ENCODE results near the gene PRICKLE2. TPM values are rescaled to one million over a fixed set of nuclear protein-coding genes. Genes with fewer than 3 reads are reported as not detected.

PRICKLE2 gene
- total and polyA plus RNA-seq, 4 donors, result 0.89 to 8.0 (median 3.2) TPM

GRCh38 chr3:64148955-64149653 lies 76.2 kb downstream of the PRICKLE2 start:
- Histone ChIP-seq H3K4me1 (ENCODE audit: control insufficient read depth in 4 of 4, insufficient read depth in 4 of 4, low read length in 3 of 4) (no peaks in the 10 kb centered on the region), H3K27me3 (ENCODE audit: control insufficient read depth in 4 of 4, insufficient read depth in 4 of 4, low read length in 3 of 4) (no peaks in the 10 kb centered on the region), H3K4me3 (ENCODE audit: low read depth in 1 of 3, low read length in 3 of 3) (no peak overlapping the region), H3K9ac (ENCODE audit: low read depth in 1 of 2, low read length in 2 of 2) (no peak overlapping the region), H3K36me3 (ENCODE audit: control insufficient read depth in 4 of 4, insufficient read depth in 3 of 4, low read depth in 1 of 4, low read length in 3 of 4) (no peaks in the 10 kb centered on the region), H3K27ac (ENCODE audit: low read depth in 1 of 2, low read length in 2 of 2) (no peak overlapping the region), H3K9me3 (ENCODE audit: control insufficient read depth in 4 of 4, low read length in 3 of 4) (no peaks in the 10 kb centered on the region)
- WGBS, result 88% methylated on average over 10 of the region's 10 CpGs
- DNase-seq (ENCODE audit: low spot score), result no peak
- TF ChIP-seq CTCF (IDR thresholded peaks at IDR 0.05; ENCODE audit: low read depth, low read length, missing input control) (no peak), TAF1 (conservative IDR thresholded peaks at IDR 0.05) (no peak), MAX (IDR thresholded peaks at IDR 0.05) (no peak), FOXA1 (IDR thresholded peaks at IDR 0.05) (no peak), ATF3 (IDR thresholded peaks at IDR 0.05) (no peak), HNF4A (conservative IDR thresholded peaks at IDR 0.05) (no peak), RAD21 (IDR thresholded peaks at IDR 0.05) (no peak), YY1 (IDR thresholded peaks at IDR 0.05) (no peak), ZBTB33 (IDR thresholded peaks at IDR 0.05) (no peak)

GRCh38 chr3:64147211-64147610 lies 78.1 kb downstream of the PRICKLE2 start:
- no peaks in the 10 kb centered on the region for H3K36me3 ChIP-seq (ENCODE audit: control insufficient read depth in 4 of 4, insufficient read depth in 3 of 4, low read depth in 1 of 4, low read length in 3 of 4)
- H3K4me3 ChIP-seq (ENCODE audit: low read depth in 1 of 3, low read length in 3 of 3), result no peak overlapping the region
- no peak for TF ChIP-seq YY1 (IDR thresholded peaks at IDR 0.05)
- TF ChIP-seq CTCF (IDR thresholded peaks at IDR 0.05; ENCODE audit: low read depth, low read length, missing input control), result no peak
- TF ChIP-seq ZBTB33 (IDR thresholded peaks at IDR 0.05), result no peak
- TF ChIP-seq JUND (IDR thresholded peaks at IDR 0.05), result no peak
- no peak for TF ChIP-seq NR2F2 (IDR thresholded peaks at IDR 0.05)
- no peak for TF ChIP-seq RXRA (IDR thresholded peaks at IDR 0.05)
- no peak for TF ChIP-seq SP1 (IDR thresholded peaks at IDR 0.05)
- TF ChIP-seq REST (IDR thresholded peaks at IDR 0.05), result no peak
- no peak for TF ChIP-seq ATF3 (IDR thresholded peaks at IDR 0.05)
- TF ChIP-seq RAD21 (IDR thresholded peaks at IDR 0.05), result no peak
- no peak for TF ChIP-seq EGR1 (IDR thresholded peaks at IDR 0.05; ENCODE audit: low read depth in 2 of 2)
- no peak for TF ChIP-seq MAX (IDR thresholded peaks at IDR 0.05)
- no peak overlapping the region for H3K27ac ChIP-seq (ENCODE audit: low read depth in 1 of 2, low read length in 2 of 2)
- H3K4me1 ChIP-seq (ENCODE audit: control insufficient read depth in 4 of 4, insufficient read depth in 4 of 4, low read length in 3 of 4), result no peaks in the 10 kb centered on the region
- H3K9me3 ChIP-seq (ENCODE audit: control insufficient read depth in 4 of 4, low read length in 3 of 4), result no peaks in the 10 kb centered on the region
- no peak for DNase-seq (ENCODE audit: low spot score)
- WGBS, result 94% methylated on average over 13 of the region's 13 CpGs
- H3K9ac ChIP-seq (ENCODE audit: low read depth in 1 of 2, low read length in 2 of 2), result no peak overlapping the region
- H3K27me3 ChIP-seq (ENCODE audit: control insufficient read depth in 4 of 4, insufficient read depth in 4 of 4, low read length in 3 of 4), result no peaks in the 10 kb centered on the region

Data from liver (tissue), 9 donors.